WERI-Rb-1 (cell line): Measurements from ENCODE around the gene PLD5.

Experiments used
- DNase-seq: peaks from one replicate; pipeline ENCODE4 v3.0.0-alpha.2; 2020
- H3K27ac ChIP-seq: fragments of 250-450 bp; sonication (Bioruptor Pico); 2 replicates; pipeline ENCODE4 v1.5.1; 2020; ENCODE audit warnings: mild to moderate bottlenecking, moderate library complexity
- H3K27me3 ChIP-seq: fragments of 250-450 bp; sonication (Bioruptor Pico); 2 replicates; pipeline ENCODE4 v1.5.1; 2021; ENCODE audit warnings: mild to moderate bottlenecking, low read depth, moderate library complexity; ENCODE audit not compliant: insufficient read depth, severe bottlenecking
- H3K36me3 ChIP-seq: fragments of 250-450 bp; sonication (Bioruptor Pico); 2 replicates; pipeline ENCODE4 v1.5.1; 2020; ENCODE audit warnings: mild to moderate bottlenecking, moderate library complexity
- H3K4me3 ChIP-seq: 2 replicates; pipeline ENCODE4 v1.5.1; 2011; ENCODE audit warnings: low read depth, mild to moderate bottlenecking, control low read depth, low read length
- H3K9me3 ChIP-seq: fragments of 250-450 bp; sonication (Bioruptor Pico); 2 replicates; pipeline ENCODE4 v1.5.1; 2021; ENCODE audit warnings: mild to moderate bottlenecking, moderate library complexity; ENCODE audit not compliant: severe bottlenecking
- TF ChIP-seq, protein P1 (sequence below): IDR thresholded peaks from 2 replicates; pipeline ENCODE4 v1.5.1; 2011; ENCODE audit warnings: low read depth, mild to moderate bottlenecking, control low read depth, inconsistent platforms, low read length

PLD5 gene

GRCh38 chr1:242178924-242179708 is 345.4 kb downstream of the PLD5 start:
- H3K4me3 ChIP-seq, result no peak overlapping the region
- DNase-seq, result no peak
- no peak overlapping the region for H3K27ac ChIP-seq
- TF ChIP-seq, protein P1, sequence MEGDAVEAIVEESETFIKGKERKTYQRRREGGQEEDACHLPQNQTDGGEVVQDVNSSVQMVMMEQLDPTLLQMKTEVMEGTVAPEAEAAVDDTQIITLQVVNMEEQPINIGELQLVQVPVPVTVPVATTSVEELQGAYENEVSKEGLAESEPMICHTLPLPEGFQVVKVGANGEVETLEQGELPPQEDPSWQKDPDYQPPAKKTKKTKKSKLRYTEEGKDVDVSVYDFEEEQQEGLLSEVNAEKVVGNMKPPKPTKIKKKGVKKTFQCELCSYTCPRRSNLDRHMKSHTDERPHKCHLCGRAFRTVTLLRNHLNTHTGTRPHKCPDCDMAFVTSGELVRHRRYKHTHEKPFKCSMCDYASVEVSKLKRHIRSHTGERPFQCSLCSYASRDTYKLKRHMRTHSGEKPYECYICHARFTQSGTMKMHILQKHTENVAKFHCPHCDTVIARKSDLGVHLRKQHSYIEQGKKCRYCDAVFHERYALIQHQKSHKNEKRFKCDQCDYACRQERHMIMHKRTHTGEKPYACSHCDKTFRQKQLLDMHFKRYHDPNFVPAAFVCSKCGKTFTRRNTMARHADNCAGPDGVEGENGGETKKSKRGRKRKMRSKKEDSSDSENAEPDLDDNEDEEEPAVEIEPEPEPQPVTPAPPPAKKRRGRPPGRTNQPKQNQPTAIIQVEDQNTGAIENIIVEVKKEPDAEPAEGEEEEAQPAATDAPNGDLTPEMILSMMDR, result no peak
- H3K9me3 ChIP-seq, result no peaks in the 10 kb centered on the region
- H3K27me3 ChIP-seq, result no peaks in the 10 kb centered on the region
- H3K36me3 ChIP-seq, result no peaks in the 10 kb centered on the region

- no peak overlapping the region for H3K4me3 ChIP-seq
- H3K9me3 ChIP-seq, result no peaks in the 10 kb centered on the region
- TF ChIP-seq, protein P1, result no peak
- H3K27me3 ChIP-seq, result no peaks in the 10 kb centered on the region
- H3K36me3 ChIP-seq, result no peaks in the 10 kb centered on the region
- no peak for DNase-seq
- no peak overlapping the region for H3K27ac ChIP-seq
Measured at GRCh38 chr1:242178436-242178835, 346.1 kb downstream of the PLD5 start.

DNA sequence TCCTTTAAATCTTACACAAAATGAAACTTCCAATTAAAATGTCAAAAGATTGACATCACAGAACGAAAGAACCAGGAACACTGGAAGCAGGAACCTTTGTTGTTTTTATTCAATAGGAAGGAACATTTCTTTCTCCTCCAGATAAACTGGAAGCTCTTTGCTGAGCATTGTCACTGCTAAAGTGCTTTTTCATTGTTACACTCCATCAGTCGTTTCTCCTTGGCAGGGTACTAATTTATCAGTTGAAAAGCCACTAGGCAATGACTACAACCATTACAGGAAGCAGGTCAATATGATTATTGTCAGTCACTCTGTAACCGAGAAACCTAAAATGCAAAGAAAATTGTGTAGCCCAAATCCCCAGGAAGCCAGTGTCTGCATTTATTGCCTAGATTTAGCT is 362.4 kb downstream of the PLD5 start:
- no peaks in the 10 kb centered on the region for H3K27me3 ChIP-seq
- H3K9me3 ChIP-seq, result no peaks in the 10 kb centered on the region
- no peak for DNase-seq
- no peak overlapping the region for H3K4me3 ChIP-seq
- TF ChIP-seq, protein P1, result no peak
- H3K27ac ChIP-seq, result no peak overlapping the region
- no peaks in the 10 kb centered on the region for H3K36me3 ChIP-seq

DNA sequence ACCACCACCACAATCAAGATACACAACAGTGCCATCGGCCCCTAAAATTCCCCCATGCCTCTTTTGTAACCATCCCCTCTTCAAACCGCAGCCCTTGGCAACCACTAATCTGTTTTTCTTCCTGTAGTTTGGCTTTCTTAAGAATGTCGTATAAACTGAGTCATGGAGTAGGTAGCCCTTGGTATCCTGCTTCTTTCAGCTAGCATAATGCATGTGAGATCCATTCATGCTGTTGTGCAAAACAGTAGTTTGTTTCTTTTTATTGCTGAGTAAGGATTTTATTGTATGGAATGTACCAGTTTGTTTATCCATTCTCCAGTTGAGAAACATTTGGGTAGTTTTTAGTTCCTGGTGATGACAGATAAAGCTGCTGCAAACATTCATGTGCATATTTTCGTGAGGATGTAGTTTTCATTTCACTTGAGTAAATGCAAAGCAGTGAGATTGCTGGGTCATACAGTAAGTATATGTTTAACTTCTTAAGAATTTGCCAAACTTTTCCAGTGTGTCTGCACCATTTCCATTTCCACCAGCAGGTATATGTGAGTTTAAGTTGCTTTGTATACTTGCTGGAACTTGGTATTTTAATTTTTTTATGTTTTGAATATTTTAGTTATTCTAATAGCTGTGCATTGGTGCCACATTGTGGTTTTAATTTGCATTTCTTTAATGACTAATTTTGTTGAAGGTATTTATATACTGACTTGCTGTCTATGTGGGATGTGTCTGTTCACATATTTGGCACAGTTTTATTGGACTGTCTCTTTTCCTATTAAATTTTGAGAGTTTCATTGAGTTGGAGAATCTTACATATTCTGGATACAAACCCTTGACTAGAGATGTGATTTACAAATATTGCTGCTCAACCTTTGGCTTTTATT is 377.2 kb downstream of the PLD5 start:
- TF ChIP-seq, protein P1, result no peak
- H3K36me3 ChIP-seq, result no peaks in the 10 kb centered on the region
- H3K27ac ChIP-seq, result no peak overlapping the region
- H3K4me3 ChIP-seq, result no peak overlapping the region
- DNase-seq, result no peak
- H3K9me3 ChIP-seq, result no peaks in the 10 kb centered on the region
- H3K27me3 ChIP-seq, result no peaks in the 10 kb centered on the region

DNA sequence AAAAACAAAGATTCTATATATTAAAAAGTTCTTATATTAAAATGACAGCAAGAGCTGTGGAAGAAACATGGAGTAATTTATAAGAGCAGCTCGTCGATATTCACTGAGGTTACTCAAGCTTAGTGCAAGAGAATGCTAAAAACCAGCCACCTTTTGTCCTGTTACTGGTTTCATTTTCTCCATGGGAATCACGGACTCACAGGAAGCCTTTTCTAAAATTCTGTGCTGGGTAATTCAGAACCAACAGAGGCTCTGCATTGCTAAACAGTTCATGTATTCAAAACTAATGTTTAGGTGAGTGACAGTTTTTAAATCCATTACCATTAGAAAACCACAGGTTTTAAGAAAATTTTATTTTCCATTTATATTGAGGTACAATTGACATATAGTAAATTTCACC is 377.8 kb downstream of the PLD5 start:
- Histone ChIP-seq H3K27me3 (no peaks in the 10 kb centered on the region), H3K9me3 (no peaks in the 10 kb centered on the region), H3K36me3 (no peaks in the 10 kb centered on the region), H3K4me3 (no peak overlapping the region), H3K27ac (no peak overlapping the region)
- TF ChIP-seq, protein P1, result no peak
- no peak for DNase-seq
